Measurements from ENCODE around the gene PLEKHF1. TPM values are rescaled to one million over a fixed set of nuclear protein-coding genes. Genes with fewer than 3 reads are reported as not detected.

The PLEKHF1 gene
- total RNA-seq, 1 experiment from 2014 or later, result 31.4 TPM

DNA sequence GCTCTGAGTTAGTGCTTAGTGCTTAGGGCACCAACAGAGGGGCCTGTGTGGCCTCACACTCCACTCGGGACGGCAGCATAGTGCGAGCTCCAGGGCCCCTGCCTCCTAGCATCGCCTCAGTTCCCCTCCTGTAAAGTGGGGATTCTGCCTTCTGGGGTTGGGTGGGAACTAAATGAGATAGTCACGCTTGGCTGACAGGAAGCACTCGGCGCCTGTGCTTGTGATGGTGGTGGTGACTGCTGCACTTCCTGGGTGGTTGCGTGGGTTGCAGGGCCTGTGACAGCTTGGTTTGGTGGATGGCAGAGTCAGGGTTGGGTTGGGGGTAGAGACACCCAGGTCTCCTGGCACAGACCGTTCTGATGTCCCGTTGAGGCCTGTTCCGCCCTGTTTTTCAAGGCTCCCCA is 7.7 kb downstream of the PLEKHF1 start:
- in situ Hi-C loops (cut with HindIII; ENCODE audit: low pct_unique_long_range_greater_than_20kb, low sequenced_read_pairs), result no loop called here
- DNase-seq (ENCODE audit: low read depth), result no peak

DNA sequence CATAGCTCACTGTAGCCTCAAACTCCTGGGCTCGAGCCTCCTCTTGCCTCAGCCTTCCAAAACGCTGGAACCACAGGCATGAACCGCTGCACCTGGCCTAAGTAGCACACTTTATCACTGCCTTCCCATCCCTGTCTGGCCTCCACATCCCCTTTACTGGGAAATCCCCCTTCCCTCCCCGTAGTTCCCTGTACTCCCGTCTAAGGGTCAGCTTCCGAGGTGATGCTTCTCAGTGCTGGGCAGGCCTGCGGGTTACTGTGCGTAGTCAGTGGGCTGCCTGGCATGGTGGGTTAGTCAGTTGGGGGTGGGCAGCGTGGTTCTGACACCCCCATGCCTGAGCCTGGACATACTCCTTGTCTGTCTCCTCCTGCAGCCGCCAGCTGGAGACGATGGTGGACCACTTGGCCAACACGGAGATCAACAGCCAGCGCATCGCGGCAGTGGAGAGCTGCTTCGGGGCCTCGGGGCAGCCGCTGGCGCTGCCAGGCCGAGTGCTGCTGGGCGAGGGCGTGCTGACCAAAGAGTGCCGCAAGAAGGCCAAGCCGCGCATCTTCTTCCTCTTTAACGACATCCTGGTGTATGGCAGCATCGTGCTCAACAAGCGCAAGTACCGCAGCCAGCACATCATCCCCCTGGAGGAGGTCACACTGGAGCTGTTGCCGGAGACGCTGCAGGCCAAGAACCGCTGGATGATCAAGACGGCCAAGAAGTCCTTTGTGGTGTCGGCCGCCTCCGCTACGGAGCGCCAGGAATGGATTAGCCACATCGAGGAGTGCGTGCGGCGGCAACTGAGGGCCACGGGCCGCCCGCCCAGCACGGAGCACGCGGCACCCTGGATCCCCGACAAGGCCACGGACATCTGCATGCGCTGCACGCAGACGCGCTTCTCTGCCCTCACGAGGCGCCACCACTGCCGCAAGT is 8.4 kb downstream of the PLEKHF1 start:
- DNase-seq (ENCODE audit: low read depth), result no peak
- in situ Hi-C loops (cut with HindIII; ENCODE audit: low pct_unique_long_range_greater_than_20kb, low sequenced_read_pairs), result no loop called here

DNA sequence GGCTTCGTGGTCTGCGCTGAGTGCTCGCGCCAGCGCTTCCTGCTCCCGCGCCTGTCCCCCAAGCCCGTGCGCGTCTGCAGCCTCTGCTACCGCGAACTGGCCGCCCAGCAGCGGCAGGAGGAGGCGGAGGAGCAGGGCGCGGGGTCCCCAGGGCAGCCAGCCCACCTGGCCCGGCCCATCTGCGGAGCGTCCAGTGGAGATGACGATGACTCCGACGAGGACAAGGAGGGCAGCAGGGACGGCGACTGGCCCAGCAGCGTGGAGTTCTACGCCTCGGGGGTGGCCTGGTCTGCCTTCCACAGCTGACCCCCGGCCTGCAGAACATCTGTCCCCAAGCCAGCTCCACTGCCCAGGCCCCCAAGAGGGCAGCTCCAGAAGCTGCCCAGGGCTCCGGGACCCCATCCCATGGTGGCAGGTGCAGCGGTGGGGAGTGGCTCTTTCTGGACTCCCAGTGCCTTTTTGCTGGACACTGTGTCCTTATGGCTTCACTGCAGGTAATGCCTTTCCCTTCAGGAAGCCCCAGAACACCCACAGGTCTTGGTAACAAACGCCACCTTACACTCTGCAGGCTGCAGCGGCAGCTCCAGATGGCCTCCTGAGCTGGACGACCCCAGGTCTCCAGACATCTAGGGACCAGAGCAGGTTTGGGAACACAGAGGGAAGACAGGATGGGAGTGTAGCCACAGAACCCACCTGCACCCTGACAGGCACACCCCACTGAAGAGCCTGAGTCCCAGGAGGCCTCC is 9.3 kb downstream of the PLEKHF1 start:
- in situ Hi-C loops (cut with HindIII; ENCODE audit: low pct_unique_long_range_greater_than_20kb, low sequenced_read_pairs), result no loop called here
- DNase-seq (ENCODE audit: low read depth), result no peak

DNA sequence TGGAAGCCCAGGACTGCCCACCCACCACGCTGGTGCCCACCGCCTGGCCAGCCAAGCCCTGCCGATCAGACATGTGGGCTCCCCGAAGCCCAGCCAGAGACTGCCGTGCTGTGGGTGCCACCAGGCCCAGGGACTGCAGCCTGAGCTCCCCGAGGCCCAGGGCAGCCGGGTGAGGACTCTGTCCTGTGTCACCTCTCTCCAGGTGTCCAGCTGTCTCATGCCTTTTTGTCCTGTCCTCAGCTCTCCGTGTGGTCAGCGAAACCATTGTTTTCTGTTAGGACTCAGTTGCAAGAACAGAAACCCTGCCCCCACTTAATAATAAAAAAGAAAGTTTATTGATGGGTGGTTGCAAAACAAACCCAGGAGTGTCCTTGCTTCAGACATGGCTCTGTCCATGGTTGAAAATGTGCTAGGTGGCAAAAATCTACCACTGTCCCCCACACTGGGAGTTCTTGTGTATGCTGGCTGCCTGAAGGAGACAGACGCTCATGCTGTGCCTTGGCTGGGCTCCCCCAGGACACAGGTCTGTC is 9.9 kb downstream of the PLEKHF1 start:
- in situ Hi-C loops (cut with HindIII; ENCODE audit: low pct_unique_long_range_greater_than_20kb, low sequenced_read_pairs), result no loop called here
- no peak for DNase-seq (ENCODE audit: low read depth)

DNA sequence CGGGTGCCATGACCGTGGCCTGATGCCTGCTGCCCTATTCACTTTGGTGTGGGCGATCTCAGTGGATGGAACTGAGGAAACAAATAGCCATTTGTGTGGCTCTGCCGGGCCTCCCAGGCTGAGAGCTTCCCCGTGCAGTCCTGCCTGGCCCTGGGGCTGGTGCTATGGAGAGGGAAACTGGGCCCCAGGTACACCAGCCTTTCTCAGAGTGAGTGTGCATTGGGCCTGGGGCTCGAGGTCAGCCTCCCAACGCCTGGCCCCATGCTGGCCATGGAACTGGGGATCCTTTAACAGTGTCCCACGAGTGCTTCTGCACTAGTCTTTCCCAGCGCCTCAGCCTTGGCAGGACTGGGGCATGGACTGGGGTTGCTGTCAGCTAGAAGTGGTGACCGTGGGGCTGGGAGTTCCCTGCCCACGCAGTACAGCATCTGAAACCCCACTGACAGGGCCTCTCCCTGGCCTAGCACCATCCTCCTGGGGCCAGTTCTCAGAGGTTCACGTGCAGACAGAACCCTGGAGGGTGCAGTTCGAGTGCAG is 10.5 kb downstream of the PLEKHF1 start:
- in situ Hi-C loops (cut with HindIII; ENCODE audit: low pct_unique_long_range_greater_than_20kb, low sequenced_read_pairs), result no loop called here
- DNase-seq (ENCODE audit: low read depth), result no peak

DNA sequence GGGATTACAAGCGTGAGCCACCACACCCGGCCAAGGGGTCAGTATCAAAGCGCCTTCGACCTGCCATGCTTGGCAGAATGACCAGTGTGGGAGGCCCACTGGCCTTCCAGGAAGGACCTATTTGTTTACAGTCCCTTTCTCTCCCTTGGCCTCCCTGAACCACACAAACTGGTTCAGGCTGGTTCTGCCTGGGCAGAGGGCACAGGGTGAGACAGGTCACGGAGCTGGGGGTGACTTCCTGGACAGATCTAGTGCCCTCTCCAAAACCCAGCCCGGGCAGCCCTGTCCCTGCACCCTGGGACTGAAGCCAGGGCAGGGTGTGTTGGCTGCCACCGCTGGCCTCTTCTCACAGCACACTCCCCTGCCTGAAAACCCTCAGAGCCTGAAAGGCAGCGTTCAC is 11.3 kb downstream of the PLEKHF1 start:
- DNase-seq (ENCODE audit: low read depth), result no peak
- in situ Hi-C loops (cut with HindIII; ENCODE audit: low pct_unique_long_range_greater_than_20kb, low sequenced_read_pairs), result no loop called here

DNA sequence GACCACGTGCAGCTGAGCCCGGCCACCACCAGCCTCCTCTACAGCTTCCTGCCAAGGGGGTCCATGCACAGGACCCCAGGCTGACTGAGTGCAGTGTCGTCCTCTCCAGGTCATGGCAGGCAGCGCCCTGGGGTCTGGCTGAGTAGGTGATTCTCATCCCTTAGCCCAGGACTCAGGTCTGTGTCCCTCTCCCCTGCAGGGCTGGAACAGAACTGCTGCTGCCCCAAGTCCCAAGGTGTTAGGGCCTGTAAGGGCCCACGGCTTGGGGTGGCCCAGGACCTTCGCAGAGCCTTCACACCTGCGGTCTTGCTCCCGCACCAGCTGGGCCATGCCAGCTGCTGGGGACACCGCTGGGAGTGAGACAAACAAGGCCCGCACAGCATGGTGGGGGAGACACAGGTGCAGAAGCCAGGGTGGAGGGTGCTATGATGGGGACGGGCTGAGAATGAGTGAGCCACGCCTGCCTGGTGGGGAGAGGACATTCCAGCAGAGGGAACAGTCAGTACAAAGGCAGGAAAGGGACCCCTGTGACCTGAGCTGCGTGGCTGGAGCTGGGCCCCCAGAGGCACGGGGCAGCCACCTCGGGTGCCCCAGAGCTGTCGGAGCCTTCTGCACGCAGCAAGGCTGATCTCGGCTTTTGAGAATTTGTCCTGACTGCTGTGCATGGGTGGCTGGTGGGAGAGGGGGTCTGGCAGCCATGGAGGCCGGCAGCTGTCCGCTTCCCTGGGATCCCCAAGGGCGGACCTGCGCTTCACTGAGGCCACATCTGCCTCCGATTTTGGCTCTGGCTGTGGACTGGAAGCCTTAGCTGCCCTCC is 11.9 kb downstream of the PLEKHF1 start:
- no peak for DNase-seq (ENCODE audit: low read depth)
- in situ Hi-C loops (cut with HindIII; ENCODE audit: low pct_unique_long_range_greater_than_20kb, low sequenced_read_pairs), result no loop called here

DNA sequence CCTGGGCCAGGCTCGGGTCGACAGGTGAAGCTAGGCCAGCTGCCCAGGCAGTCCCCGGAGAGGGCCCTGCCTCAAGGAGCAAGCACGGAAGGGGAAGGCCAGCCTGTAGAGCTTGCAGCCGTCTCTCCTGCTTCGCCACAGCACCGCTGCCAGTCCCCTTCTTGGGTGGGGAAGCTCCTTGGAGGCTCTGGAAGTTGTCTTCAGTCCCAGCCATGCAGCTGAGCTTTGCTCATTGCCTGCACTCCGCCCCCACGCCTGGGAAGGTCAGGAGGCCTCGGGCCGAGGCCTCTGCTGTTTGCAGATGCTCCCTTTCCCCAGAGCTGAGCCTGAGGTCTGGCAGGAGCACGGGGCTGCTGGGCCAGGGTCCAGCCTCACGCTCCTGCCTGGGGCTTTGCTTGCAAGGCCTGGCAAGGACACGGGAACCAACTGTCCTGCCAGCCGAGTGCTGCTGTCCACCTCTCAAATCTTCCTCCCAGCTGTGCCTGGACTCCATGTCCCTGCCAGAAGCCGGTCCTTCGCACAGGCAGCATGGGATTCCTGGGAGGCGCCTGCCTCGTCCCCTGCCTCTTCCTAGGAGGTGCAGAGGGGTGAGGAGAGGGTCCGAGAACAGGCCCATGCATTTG is 13.3 kb downstream of the PLEKHF1 start:
- in situ Hi-C loops (cut with HindIII; ENCODE audit: low pct_unique_long_range_greater_than_20kb, low sequenced_read_pairs), result no loop called here
- DNase-seq (ENCODE audit: low read depth), result no peak

DNA sequence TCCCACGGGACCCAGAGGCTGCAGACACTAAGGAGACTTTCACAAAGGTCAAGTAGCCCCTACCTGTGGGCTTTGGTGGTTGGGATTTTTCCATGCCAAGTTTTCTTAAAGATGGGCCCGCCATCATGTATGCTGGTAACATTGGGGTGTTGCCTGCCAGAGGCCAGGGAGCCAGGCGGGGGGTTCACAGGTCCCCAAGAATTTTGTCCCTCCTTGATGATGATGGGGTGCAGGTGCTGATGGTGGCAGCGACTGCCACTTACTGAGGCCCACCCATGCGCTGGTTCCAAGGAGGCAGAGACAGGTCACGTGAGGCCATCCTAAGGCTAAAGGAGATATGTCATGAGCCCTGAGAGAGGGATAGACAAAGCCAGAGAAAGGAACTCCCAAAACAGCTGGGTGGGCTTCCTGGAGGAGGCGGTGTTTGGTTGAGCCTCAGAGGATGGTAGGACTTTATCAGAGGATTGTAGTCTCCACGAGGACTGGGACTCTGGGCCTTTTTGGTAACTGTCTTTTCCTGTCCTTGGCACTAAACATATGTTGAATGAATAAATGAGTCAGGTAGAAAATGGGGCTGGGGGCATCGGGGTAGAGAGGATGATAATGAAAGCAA is 14.4 kb downstream of the PLEKHF1 start:
- DNase-seq (ENCODE audit: low read depth), result no peak
- in situ Hi-C loops (cut with HindIII; ENCODE audit: low pct_unique_long_range_greater_than_20kb, low sequenced_read_pairs), result no loop called here

DNA sequence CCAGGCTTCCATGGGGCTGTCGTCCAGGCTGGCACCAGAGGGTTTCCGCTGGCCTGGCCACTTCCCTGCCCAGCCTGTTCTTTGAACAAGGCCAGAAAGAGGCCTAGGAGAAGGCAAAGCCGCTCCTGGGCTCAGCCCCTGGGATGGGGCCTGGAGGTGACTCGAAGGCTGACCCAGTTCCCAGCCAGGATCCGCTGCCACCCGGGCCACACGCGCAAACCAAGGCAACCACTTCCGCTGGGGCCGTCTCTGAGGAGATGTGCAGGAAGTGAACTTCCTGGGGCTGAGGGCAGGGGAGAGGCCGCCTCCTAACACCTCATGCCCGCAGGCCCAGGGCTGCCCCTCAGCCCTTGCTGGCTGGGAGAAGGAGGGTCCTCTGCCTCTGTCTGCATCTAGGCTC is 15.2 kb downstream of the PLEKHF1 start:
- in situ Hi-C loops (cut with HindIII; ENCODE audit: low pct_unique_long_range_greater_than_20kb, low sequenced_read_pairs), result no loop called here
- DNase-seq (ENCODE audit: low read depth), result no peak

DNA sequence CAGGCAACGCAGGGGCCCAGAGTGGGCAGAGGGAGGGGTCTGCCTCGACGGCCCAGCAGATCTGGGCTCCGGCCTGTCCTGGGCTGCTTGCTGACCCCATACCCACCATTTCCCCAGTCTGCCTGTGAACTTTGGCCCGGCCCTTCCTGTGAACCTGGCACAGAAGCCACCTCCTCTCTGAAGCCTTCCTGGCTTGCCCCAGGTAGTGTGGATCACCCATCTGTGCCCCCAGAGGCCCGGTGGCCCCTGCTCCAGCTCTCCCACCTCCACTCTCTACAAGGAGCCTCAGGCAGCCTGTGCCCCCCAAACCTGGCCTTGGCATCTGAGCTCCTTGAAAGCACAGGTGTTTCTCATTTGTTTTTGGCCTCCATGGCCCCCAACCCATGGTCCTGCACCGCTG is 15.7 kb downstream of the PLEKHF1 start:
- in situ Hi-C loops (cut with HindIII; ENCODE audit: low pct_unique_long_range_greater_than_20kb, low sequenced_read_pairs), result no loop called here
- DNase-seq (ENCODE audit: low read depth), result no peak

DNA sequence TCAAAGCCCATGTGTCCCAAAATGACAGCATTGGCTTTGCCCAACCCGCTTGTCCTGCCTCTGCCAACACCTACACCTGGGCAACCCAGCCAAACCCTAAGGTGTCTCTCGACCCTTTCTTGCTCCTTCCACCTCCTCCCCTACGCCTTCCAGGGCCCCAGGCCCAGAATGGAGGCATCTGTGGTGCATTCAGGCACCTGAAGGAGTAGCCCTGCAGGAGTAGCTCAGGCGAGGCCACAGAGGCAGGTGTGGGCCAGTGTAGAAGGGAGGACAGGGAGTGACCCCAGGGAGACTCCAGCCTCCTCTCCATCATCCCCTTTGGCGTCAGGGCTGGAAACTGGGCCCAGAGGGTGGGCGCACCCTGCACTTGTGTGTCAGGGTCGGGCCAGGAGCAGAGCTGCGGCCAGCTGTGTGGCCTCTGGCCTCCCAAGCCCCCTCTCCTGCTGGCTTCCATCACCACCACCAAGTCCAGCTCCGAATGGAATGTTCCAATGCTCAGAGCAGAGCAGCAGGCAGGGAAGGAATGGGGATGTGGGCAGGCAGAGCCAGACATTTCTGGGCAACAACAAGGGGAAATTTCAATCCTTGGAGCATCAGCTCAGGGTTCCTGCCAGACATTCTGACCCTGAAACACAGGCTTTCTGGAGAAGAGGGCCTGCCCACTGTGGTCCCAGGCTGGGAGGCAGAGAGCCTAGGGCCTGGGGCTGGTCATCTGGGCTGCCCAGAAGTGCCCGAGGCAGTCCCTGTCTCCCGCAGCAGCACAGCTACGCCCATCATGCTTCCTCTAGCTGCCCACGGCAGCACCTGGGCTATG is 16.4 kb downstream of the PLEKHF1 start:
- in situ Hi-C loops (cut with HindIII; ENCODE audit: low pct_unique_long_range_greater_than_20kb, low sequenced_read_pairs), result no loop called here
- DNase-seq (ENCODE audit: low read depth), result no peak

DNA sequence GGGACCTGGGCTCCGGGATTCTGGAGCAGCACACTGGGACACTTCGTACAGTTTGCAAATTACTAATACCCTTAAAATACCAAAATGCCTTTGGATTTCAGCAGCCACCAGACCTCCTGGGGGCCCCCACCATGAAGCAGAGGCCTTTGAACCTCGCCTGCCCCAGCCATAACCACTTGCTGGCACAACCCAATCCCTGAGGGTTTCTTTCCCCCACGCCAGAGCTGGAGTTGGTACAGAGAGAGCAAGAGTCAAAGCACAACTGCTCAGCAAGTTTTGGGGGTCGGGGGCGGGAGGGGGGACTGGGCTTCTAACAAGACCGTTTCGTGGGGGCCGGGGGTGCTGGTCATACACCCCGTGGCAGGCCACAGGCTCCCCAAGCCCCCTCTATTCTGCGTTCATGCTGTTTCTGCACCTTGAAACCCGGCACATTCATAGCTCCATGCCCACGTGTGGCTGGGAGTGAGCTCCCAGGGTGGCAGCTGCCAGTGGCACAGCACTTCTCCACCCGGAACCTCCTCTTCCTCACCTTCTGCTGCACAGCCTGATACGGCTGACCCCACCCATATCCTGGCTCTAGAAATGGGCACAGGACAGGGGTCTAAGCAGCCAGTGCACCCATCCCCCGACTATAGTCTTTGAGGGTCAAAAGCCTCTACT is 17.1 kb downstream of the PLEKHF1 start:
- in situ Hi-C loops (cut with HindIII; ENCODE audit: low pct_unique_long_range_greater_than_20kb, low sequenced_read_pairs), result no loop called here
- no peak for DNase-seq (ENCODE audit: low read depth)

DNA sequence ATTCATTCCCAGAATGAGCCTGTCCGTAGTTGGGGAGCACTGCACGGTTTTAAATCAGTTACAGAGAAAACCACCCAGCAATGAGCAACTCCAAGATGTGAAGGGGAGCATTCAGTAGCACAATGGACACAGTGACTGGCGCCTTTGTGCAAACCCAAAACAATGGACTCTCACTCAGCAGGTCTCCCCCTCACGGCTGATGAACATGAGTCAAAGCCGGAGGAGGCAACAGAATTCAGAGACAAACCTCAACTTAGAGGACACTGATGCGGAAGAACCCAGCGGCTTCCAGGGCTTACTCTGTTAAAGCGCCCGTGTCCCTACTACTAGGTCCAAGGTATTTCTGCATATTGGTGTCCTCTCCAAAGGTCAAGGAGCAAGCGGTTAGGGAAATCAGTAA is 17.7 kb downstream of the PLEKHF1 start:
- in situ Hi-C loops (cut with HindIII; ENCODE audit: low pct_unique_long_range_greater_than_20kb, low sequenced_read_pairs), result no loop called here
- DNase-seq (ENCODE audit: low read depth), result no peak

DNA sequence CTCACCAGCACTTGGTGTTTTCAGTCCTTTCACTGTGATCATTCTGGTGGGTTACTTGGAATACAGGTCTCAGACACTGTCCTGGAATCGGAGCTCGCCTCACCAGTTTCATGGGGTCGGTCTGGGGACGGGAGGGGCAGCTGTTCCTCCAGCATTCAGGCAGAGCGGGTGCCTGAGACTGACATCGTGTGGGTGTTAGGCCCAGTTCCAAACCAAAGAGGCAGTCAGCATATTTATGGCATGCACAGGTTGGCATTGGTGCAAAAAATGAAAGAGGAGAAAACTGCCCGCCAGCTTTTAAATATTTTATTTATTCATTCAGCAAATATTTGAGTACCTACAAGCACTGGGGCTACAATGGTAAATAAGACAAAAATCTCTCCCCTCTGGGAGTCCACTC is 20.1 kb downstream of the PLEKHF1 start:
- in situ Hi-C loops (cut with HindIII; ENCODE audit: low pct_unique_long_range_greater_than_20kb, low sequenced_read_pairs), result no loop called here
- no peak for DNase-seq (ENCODE audit: low read depth)

DNA sequence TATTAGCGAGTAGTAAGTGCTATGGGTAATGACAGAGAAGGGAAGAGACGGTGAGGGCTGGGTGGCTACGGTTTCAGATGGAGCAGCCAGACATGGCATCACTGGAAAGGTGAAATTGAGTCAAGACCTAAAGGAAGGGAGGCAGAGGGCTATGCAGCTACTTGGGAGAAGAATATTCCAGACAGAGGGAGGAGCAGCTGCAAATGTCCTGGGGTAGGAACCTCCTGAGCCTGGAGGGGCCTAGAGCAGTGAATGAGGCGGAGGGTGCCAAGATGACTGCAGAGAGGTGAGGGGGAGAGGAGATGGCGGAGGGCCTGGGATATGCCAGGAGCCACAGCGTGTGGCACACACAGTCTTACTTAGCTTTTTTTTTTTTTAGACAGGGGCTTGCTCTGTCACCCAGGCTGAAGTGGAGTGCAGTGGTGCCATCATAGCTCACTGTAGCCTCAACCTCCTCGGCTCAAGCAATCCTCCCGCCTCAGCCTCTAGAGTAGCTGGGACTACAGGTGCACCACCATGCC is 21.1 kb downstream of the PLEKHF1 start:
- DNase-seq (ENCODE audit: low read depth), result no peak
- in situ Hi-C loops (cut with HindIII; ENCODE audit: low pct_unique_long_range_greater_than_20kb, low sequenced_read_pairs), result no loop called here

All from Caki2 (cell line).